Measurements from ENCODE around the gene NFATC2. TPM values are rescaled to one million over a fixed set of nuclear protein-coding genes. Genes with fewer than 3 reads are reported as not detected.

NFATC2 gene
- total and polyA plus RNA-seq, 2 experiments from 2014 or later = 4.9 to 8.3 TPM

DNA sequence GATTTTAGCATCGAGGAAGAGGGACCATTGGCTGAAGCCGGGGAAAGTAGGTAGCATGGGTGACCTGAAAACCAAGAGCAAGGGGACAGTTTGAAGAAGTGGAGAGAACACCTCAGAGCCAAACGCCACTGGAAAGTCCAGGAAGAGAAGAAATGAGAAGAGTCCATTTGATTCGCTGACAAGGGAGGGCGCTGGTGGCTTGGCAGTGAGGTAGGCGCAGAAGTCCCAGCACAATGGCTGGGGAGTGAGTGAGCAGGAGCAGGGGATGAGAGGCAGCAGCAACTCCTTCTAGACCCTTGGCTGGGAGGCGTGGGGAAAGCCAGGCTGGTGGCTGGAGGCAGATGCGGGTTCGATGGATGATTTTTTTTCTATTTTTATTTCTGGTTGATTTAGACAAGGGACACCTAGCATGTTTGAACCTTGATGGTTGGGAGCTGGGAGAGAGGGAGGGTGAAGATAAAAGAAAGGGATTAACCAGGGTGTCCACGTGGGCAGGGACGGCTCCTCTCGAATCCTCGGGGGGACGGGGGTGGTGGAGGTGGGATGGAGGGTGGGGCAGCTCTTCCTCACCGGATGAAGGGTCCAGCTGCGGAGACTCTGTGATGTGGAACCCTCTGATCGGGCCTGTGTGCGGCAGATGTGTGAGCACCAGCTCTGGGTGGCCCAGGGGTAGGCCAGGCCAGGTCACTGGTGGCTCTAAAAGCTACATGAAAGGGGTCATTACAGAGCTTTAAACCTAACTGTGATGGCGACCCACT, 164.2 kb downstream of the NFATC2 start:
- H3K27me3 ChIP-seq = no peaks in the 10 kb centered on the region
- no peaks in the 10 kb centered on the region for H3K79me2 ChIP-seq
- no peaks in the 10 kb centered on the region for H3K36me3 ChIP-seq (replicated peaks; ENCODE audit: insufficient read depth, low read depth)
- TF ChIP-seq EZH2 (IDR thresholded peaks at IDR 0.05; ENCODE audit: borderline replicate concordance) (no peak), EZH2phosphoT487 (IDR thresholded peaks at IDR 0.05; ENCODE audit: low read depth, severe bottlenecking, unreplicated experiment) (no peak)
- TF ChIP-seq, protein P1, sequence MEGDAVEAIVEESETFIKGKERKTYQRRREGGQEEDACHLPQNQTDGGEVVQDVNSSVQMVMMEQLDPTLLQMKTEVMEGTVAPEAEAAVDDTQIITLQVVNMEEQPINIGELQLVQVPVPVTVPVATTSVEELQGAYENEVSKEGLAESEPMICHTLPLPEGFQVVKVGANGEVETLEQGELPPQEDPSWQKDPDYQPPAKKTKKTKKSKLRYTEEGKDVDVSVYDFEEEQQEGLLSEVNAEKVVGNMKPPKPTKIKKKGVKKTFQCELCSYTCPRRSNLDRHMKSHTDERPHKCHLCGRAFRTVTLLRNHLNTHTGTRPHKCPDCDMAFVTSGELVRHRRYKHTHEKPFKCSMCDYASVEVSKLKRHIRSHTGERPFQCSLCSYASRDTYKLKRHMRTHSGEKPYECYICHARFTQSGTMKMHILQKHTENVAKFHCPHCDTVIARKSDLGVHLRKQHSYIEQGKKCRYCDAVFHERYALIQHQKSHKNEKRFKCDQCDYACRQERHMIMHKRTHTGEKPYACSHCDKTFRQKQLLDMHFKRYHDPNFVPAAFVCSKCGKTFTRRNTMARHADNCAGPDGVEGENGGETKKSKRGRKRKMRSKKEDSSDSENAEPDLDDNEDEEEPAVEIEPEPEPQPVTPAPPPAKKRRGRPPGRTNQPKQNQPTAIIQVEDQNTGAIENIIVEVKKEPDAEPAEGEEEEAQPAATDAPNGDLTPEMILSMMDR (IDR thresholded peaks at IDR 0.05; ENCODE audit: poor library complexity) = no peak
- no peak overlapping the region for H3K27ac ChIP-seq
- H4K20me1 ChIP-seq (ENCODE audit: insufficient read depth, poor library complexity, severe bottlenecking) = no peaks in the 10 kb centered on the region
- 90% methylated on average over 17 of the region's 19 CpGs for WGBS (ENCODE audit: low lambda C conversion rate, missing lambda C conversion rate)
- no peak for DNase-seq (ENCODE audit: low spot score)
- peaks cover 4% of the 10 kb centered on the region for H3K4me1 ChIP-seq (ENCODE audit: insufficient read depth)
- H3K9me3 ChIP-seq (ENCODE audit: low read depth) = no peaks in the 10 kb centered on the region
- no peak overlapping the region for H2AFZ ChIP-seq
- H3K4me2 ChIP-seq = no peak overlapping the region
- no peaks in the 10 kb centered on the region for H3K9me2 ChIP-seq (replicated peaks; ENCODE audit: insufficient read depth)
- no peak overlapping the region for H3K4me3 ChIP-seq

DNA sequence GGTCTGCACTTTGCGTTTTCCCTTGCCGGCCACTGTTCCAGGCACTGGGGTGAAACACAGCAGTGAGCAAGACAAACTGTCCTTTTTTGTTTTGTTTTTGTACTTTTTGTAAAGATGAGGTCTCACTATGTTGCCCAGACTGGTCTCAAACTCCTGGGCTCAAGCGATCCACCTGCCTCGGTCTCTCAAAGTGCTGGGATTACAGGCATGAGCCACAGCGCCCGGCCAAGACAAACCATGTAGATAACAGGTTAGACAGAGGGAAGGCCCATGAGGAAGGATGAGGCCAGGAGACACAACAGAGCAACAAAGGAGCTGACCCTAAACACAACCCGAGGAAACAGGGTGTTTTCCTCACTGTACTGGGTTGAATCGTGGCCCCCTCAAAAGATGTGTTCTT, 165.4 kb downstream of the NFATC2 start:
- Histone ChIP-seq H3K9me3 (ENCODE audit: low read depth) (no peaks in the 10 kb centered on the region), H3K4me3 (no peak overlapping the region), H4K20me1 (ENCODE audit: insufficient read depth, poor library complexity, severe bottlenecking) (no peaks in the 10 kb centered on the region), H3K79me2 (no peaks in the 10 kb centered on the region), H3K9me2 (replicated peaks; ENCODE audit: insufficient read depth) (no peaks in the 10 kb centered on the region), H3K4me2 (no peak overlapping the region), H3K27me3 (no peaks in the 10 kb centered on the region), H3K4me1 (ENCODE audit: insufficient read depth) (peaks cover 4% of the 10 kb centered on the region), H3K27ac (no peak overlapping the region), H3K36me3 (replicated peaks; ENCODE audit: insufficient read depth, low read depth) (no peaks in the 10 kb centered on the region), H2AFZ (no peak overlapping the region)
- no peak for DNase-seq (ENCODE audit: low spot score)
- TF ChIP-seq EZH2phosphoT487 (IDR thresholded peaks at IDR 0.05; ENCODE audit: low read depth, severe bottlenecking, unreplicated experiment) (no peak), EZH2 (IDR thresholded peaks at IDR 0.05; ENCODE audit: borderline replicate concordance) (no peak)
- TF ChIP-seq, protein P1 (IDR thresholded peaks at IDR 0.05; ENCODE audit: poor library complexity) = no peak
- WGBS (ENCODE audit: low lambda C conversion rate, missing lambda C conversion rate) = 91% methylated on average over 8 of the region's 8 CpGs

- DNase-seq (ENCODE audit: low spot score) = no peak
- no peak overlapping the region for H3K27ac ChIP-seq
- H3K4me1 ChIP-seq (ENCODE audit: insufficient read depth) = peaks cover 4% of the 10 kb centered on the region
- no peaks in the 10 kb centered on the region for H4K20me1 ChIP-seq (ENCODE audit: insufficient read depth, poor library complexity, severe bottlenecking)
- no peak overlapping the region for H2AFZ ChIP-seq
- no peaks in the 10 kb centered on the region for H3K27me3 ChIP-seq
- no peak overlapping the region for H3K4me3 ChIP-seq
- no peak for TF ChIP-seq EZH2 (IDR thresholded peaks at IDR 0.05; ENCODE audit: borderline replicate concordance)
- TF ChIP-seq, protein P1 (IDR thresholded peaks at IDR 0.05; ENCODE audit: poor library complexity) = no peak
- no peak for TF ChIP-seq EZH2phosphoT487 (IDR thresholded peaks at IDR 0.05; ENCODE audit: low read depth, severe bottlenecking, unreplicated experiment)
- H3K4me2 ChIP-seq = no peak overlapping the region
- no peaks in the 10 kb centered on the region for H3K9me2 ChIP-seq (replicated peaks; ENCODE audit: insufficient read depth)
- H3K79me2 ChIP-seq = no peaks in the 10 kb centered on the region
- H3K9me3 ChIP-seq (ENCODE audit: low read depth) = no peaks in the 10 kb centered on the region
- WGBS (ENCODE audit: low lambda C conversion rate, missing lambda C conversion rate) = 55% methylated on average over 4 of the region's 4 CpGs
- H3K36me3 ChIP-seq (replicated peaks; ENCODE audit: insufficient read depth, low read depth) = no peaks in the 10 kb centered on the region
Observed at GRCh38 chr20:51376111-51376510, 166.4 kb downstream of the NFATC2 start.
